Measurements from ENCODE around the gene PRSS3. TPM values are rescaled to one million over a fixed set of nuclear protein-coding genes. Genes with fewer than 3 reads are reported as not detected.

PRSS3 gene
- total RNA-seq, 1 donor from 2014 or later, result not detected

GRCh38 chr9:33780276-33780675, 15.1 kb upstream of the PRSS3 start:
- H3K4me3 Mint-ChIP-seq (ENCODE audit: unreplicated experiment), result no peak overlapping the region
- peaks cover 1% of the 10 kb centered on the region for H3K36me3 Mint-ChIP-seq (ENCODE audit: low read depth, unreplicated experiment)
- Histone ChIP-seq H3K36me3 (ENCODE audit: insufficient read depth, low read length) (no peaks in the 10 kb centered on the region), H2AFZ (ENCODE audit: low read depth, low read length) (no peak overlapping the region), H3K27ac (ENCODE audit: low read depth, low read length) (no peak overlapping the region), H3K27me3 (ENCODE audit: insufficient read depth, low read length) (peaks cover 6% of the 10 kb centered on the region), H3K4me1 (ENCODE audit: insufficient read depth, low read length) (peaks cover 5% of the 10 kb centered on the region), H3K4me2 (ENCODE audit: low read length) (no peak overlapping the region), H4K20me1 (ENCODE audit: insufficient read depth, low read length) (no peaks in the 10 kb centered on the region), H3K4me3 (ENCODE audit: insufficient read depth, low read depth, low read length) (no peak overlapping the region), H3K9ac (ENCODE audit: low read length) (no peak overlapping the region), H3K79me2 (ENCODE audit: insufficient read depth, low read length) (no peaks in the 10 kb centered on the region), H3K9me3 (ENCODE audit: insufficient read depth, low read depth, low read length) (no peaks in the 10 kb centered on the region)
- peaks cover 9% of the 10 kb centered on the region for H3K9me3 Mint-ChIP-seq (ENCODE audit: unreplicated experiment)
- TF ChIP-seq EZH2 (IDR thresholded peaks at IDR 0.05; ENCODE audit: insufficient read depth, low read length) (no peak), CTCF (IDR thresholded peaks at IDR 0.05; ENCODE audit: insufficient read depth, low read depth, low read length) (no peak)
- no peak for DNase-seq (ENCODE audit: low read depth)
- no peak for FAIRE-seq
- no peak overlapping the region for H3K27ac Mint-ChIP-seq (ENCODE audit: unreplicated experiment)
- H3K4me1 Mint-ChIP-seq (ENCODE audit: low read depth, unreplicated experiment), result peaks cover 6% of the 10 kb centered on the region
- H3K27me3 Mint-ChIP-seq (ENCODE audit: low read depth, unreplicated experiment), result peaks cover 5% of the 10 kb centered on the region

- no peaks in the 10 kb centered on the region for H3K79me2 ChIP-seq (ENCODE audit: insufficient read depth, low read length)
- peaks cover 3% of the 10 kb centered on the region for H3K9me3 ChIP-seq (ENCODE audit: insufficient read depth, low read depth, low read length)
- TF ChIP-seq EZH2 (IDR thresholded peaks at IDR 0.05; ENCODE audit: insufficient read depth, low read length), result no peak
- TF ChIP-seq CTCF (IDR thresholded peaks at IDR 0.05; ENCODE audit: insufficient read depth, low read depth, low read length), result no peak
- H3K27ac ChIP-seq (ENCODE audit: low read depth, low read length), result no peak overlapping the region
- peaks cover 9% of the 10 kb centered on the region for H3K27me3 ChIP-seq (ENCODE audit: insufficient read depth, low read length)
- H3K27ac Mint-ChIP-seq (ENCODE audit: unreplicated experiment), result no peak overlapping the region
- no peak overlapping the region for H3K9ac ChIP-seq (ENCODE audit: low read length)
- H3K27me3 Mint-ChIP-seq (ENCODE audit: low read depth, unreplicated experiment), result peaks cover 18% of the 10 kb centered on the region
- FAIRE-seq, result no peak
- no peak overlapping the region for H3K4me3 ChIP-seq (ENCODE audit: insufficient read depth, low read depth, low read length)
- peaks cover 8% of the 10 kb centered on the region for H3K9me3 Mint-ChIP-seq (ENCODE audit: unreplicated experiment)
- H3K4me1 ChIP-seq (ENCODE audit: insufficient read depth, low read length), result peaks cover 5% of the 10 kb centered on the region
- peaks cover 4% of the 10 kb centered on the region for H3K36me3 Mint-ChIP-seq (ENCODE audit: low read depth, unreplicated experiment)
- no peaks in the 10 kb centered on the region for H4K20me1 ChIP-seq (ENCODE audit: insufficient read depth, low read length)
- H3K4me3 Mint-ChIP-seq (ENCODE audit: unreplicated experiment), result no peak overlapping the region
- peaks cover 6% of the 10 kb centered on the region for H3K4me1 Mint-ChIP-seq (ENCODE audit: low read depth, unreplicated experiment)
- DNase-seq (ENCODE audit: low read depth), result no peak
- H3K4me2 ChIP-seq (ENCODE audit: low read length), result no peak overlapping the region
- no peak overlapping the region for H2AFZ ChIP-seq (ENCODE audit: low read depth, low read length)
- no peaks in the 10 kb centered on the region for H3K36me3 ChIP-seq (ENCODE audit: insufficient read depth, low read length)
These were observed 13.6 kb upstream of the PRSS3 start for GRCh38 chr9:33781736-33782135.

- H3K9me3 Mint-ChIP-seq (ENCODE audit: unreplicated experiment), result peaks cover 8% of the 10 kb centered on the region
- H3K27me3 Mint-ChIP-seq (ENCODE audit: low read depth, unreplicated experiment), result peaks cover 22% of the 10 kb centered on the region
- Histone ChIP-seq H3K27ac (ENCODE audit: low read depth, low read length) (no peak overlapping the region), H4K20me1 (ENCODE audit: insufficient read depth, low read length) (no peaks in the 10 kb centered on the region), H2AFZ (ENCODE audit: low read depth, low read length) (no peak overlapping the region), H3K4me2 (ENCODE audit: low read length) (no peak overlapping the region), H3K79me2 (ENCODE audit: insufficient read depth, low read length) (no peaks in the 10 kb centered on the region), H3K27me3 (ENCODE audit: insufficient read depth, low read length) (peaks cover 13% of the 10 kb centered on the region), H3K36me3 (ENCODE audit: insufficient read depth, low read length) (no peaks in the 10 kb centered on the region), H3K9me3 (ENCODE audit: insufficient read depth, low read depth, low read length) (peaks cover 3% of the 10 kb centered on the region), H3K4me3 (ENCODE audit: insufficient read depth, low read depth, low read length) (no peak overlapping the region), H3K4me1 (ENCODE audit: insufficient read depth, low read length) (peaks cover 5% of the 10 kb centered on the region), H3K9ac (ENCODE audit: low read length) (no peak overlapping the region)
- no peak overlapping the region for H3K4me3 Mint-ChIP-seq (ENCODE audit: unreplicated experiment)
- FAIRE-seq (peak; percentile 41), DNase-seq (ENCODE audit: low read depth) (peak; percentile 78)
- H3K4me1 Mint-ChIP-seq (ENCODE audit: low read depth, unreplicated experiment), result peaks cover 6% of the 10 kb centered on the region
- H3K27ac Mint-ChIP-seq (ENCODE audit: unreplicated experiment), result no peak overlapping the region
- peaks cover 5% of the 10 kb centered on the region for H3K36me3 Mint-ChIP-seq (ENCODE audit: low read depth, unreplicated experiment)
- TF ChIP-seq CTCF (IDR thresholded peaks at IDR 0.05; ENCODE audit: insufficient read depth, low read depth, low read length), result no peak
- TF ChIP-seq EZH2 (IDR thresholded peaks at IDR 0.05; ENCODE audit: insufficient read depth, low read length), result no peak
These were observed 12.8 kb upstream of the PRSS3 start for GRCh38 chr9:33782395-33783152.
